HEK293T (cell line): ENCODE measurements around the gene TLR5.

ENCODE experiments used
- CTCF ChIA-PET: fragments of 350-600 bp; formaldehyde crosslinking; extraction: SDS; loops from one replicate; lab custom pipeline; 2021; ENCODE audit warnings: antibody characterized with exemption, inconsistent platforms; lab: Yijun Ruan, JAX
- POLR2A ChIA-PET: fragments of 350-600 bp; formaldehyde crosslinking; extraction: SDS; loops from one replicate; lab custom pipeline; 2020; ENCODE audit warnings: antibody characterized with exemption, inconsistent platforms; lab: Yijun Ruan, JAX
- DNase-seq: peaks from one replicate; pipeline ENCODE4 v3.0.0; 2012; ENCODE audit warnings: mixed read lengths; ENCODE audit errors: extremely low spot score
- ARNT ChIP-seq: fragments of 450-650 bp; IDR thresholded peaks from 2 replicates; pipeline ENCODE4 v1.6.1; 2017; ENCODE audit warnings: mild to moderate bottlenecking
- BHLHE40 ChIP-seq: fragments of 450-650 bp; IDR thresholded peaks from 2 replicates; pipeline ENCODE4 v1.6.1; 2016; ENCODE audit warnings: mild to moderate bottlenecking, moderate library complexity, borderline replicate concordance
- CTBP1 ChIP-seq: fragments of 450-650 bp; IDR thresholded peaks from 2 replicates; pipeline ENCODE4 v1.6.1; 2016; ENCODE audit warnings: borderline replicate concordance
- ELF4 ChIP-seq: fragments of 450-650 bp; IDR thresholded peaks from 2 replicates; pipeline ENCODE4 v1.6.1; 2017; ENCODE audit warnings: antibody characterized with exemption
- FOXA1 ChIP-seq: fragments of 450-650 bp; IDR thresholded peaks from 2 replicates; pipeline ENCODE4 v1.6.1; 2016; ENCODE audit warnings: mild to moderate bottlenecking
- FOXK2 ChIP-seq: fragments of 450-650 bp; IDR thresholded peaks from 2 replicates; pipeline ENCODE4 v1.6.1; 2016; ENCODE audit warnings: mild to moderate bottlenecking
- FOXM1 ChIP-seq: fragments of 450-650 bp; IDR thresholded peaks from 2 replicates; pipeline ENCODE4 v1.6.1; 2017; ENCODE audit warnings: mild to moderate bottlenecking, borderline replicate concordance
- HDGF ChIP-seq: fragments of 450-650 bp; IDR thresholded peaks from 2 replicates; pipeline ENCODE4 v1.6.1; 2017; ENCODE audit warnings: antibody characterized with exemption, borderline replicate concordance
- L3MBTL2 ChIP-seq: fragments of 450-650 bp; conservative IDR thresholded peaks from 2 replicates; pipeline ENCODE4 v1.6.1; 2016; ENCODE audit warnings: mild to moderate bottlenecking
- LEF1 ChIP-seq: fragments of 450-650 bp; IDR thresholded peaks from 2 replicates; pipeline ENCODE4 v1.6.1; 2017; ENCODE audit warnings: mild to moderate bottlenecking, borderline replicate concordance
- NFRKB ChIP-seq: fragments of 450-650 bp; IDR thresholded peaks from 2 replicates; pipeline ENCODE4 v1.6.1; 2016; ENCODE audit warnings: mild to moderate bottlenecking, moderate library complexity
- SP1 ChIP-seq: fragments of 450-650 bp; IDR thresholded peaks from 2 replicates; pipeline ENCODE4 v1.6.1; 2017
- SUZ12 ChIP-seq: fragments of 450-650 bp; IDR thresholded peaks from 2 replicates; pipeline ENCODE4 v1.6.1; 2016; ENCODE audit warnings: mild to moderate bottlenecking
- TARDBP ChIP-seq: fragments of 450-650 bp; IDR thresholded peaks from 2 replicates; pipeline ENCODE4 v1.6.1; 2016
- ZNF384 ChIP-seq: fragments of 450-650 bp; IDR thresholded peaks from 2 replicates; pipeline ENCODE4 v1.6.1; 2016
- TF ChIP-seq, protein P1 (sequence below): fragments of 450-650 bp; IDR thresholded peaks from 2 replicates; pipeline ENCODE4 v1.6.1; 2016

The TLR5 gene

DNA sequence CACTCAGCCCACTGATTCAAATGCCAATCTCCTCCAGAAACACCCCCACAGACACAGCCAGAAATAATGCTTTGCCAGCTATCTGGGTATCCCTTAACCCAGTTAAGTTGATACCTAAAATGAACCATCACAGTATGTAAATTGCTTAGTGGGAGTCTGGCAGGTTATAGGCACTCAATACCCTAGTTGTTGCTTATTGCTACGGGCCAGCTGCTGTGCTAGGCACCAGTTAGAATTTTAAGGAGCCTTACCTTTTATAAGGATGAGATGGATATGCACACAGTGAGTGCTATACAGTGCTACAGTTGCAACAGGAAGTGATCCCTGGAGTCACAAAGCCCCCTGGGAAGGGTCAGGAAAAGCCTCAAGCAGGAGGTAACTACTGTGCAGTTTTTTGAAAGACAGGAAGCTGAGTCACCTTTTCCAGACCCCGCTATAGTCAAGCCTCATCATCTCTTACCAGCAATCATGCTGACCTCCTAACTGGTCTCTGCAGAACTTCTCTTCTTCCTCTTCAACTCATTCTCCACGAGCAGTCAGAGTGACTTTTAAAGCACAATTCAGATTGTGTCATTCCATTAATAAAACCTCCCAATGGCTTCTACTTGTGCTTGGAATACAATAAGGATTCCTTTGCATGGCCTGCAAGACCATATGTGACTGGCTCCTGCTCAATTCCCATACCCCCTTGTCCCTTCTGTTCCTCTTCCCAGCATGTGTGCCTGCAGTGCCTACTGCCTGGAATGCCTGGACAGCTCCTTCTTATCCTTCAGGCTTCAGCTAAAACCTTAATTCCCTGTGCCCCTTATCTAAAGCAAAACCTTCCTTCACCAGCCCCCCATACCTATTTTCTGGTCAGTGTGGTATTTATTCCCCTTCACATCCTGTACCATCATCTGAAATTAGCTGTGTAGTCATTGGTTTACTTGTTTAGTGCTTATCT is 10.4 kb upstream of the TLR5 start:
- CTCF ChIA-PET, result no interaction called here
- TF ChIP-seq CTBP1, result no peak
- TF ChIP-seq ZNF384, result no peak
- no peak for TF ChIP-seq LEF1
- TF ChIP-seq TARDBP, result no peak
- no peak for TF ChIP-seq SUZ12
- TF ChIP-seq SP1, result no peak
- no peak for TF ChIP-seq HDGF
- TF ChIP-seq NFRKB, result no peak
- TF ChIP-seq FOXA1, result no peak
- POLR2A ChIA-PET, result interaction anchor here (2.4 kb wide), 1 partner anchor 10 kb away, joined by 6 read pairs; the partner anchor contains the start of gene TLR5
- no peak for DNase-seq

DNA sequence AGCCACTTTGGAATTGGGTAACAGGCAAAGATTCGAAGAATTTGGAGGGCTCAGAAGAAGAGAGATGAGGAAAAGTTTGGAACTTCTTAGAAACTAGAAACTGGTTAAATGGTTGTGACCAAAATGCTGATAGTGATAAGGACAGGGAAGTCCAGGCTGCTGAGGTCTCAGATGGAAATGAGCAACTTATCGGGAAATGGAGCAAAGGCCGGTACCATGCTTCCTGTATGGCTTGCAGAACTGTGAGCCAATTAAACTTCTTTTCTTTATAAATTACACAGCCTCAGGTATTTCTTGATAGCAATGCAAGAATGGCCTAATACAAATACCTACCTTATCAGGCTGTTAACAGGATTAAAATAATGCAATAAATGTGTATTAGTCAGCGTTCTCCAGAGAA is 9.4 kb upstream of the TLR5 start:
- DNase-seq, result no peak
- POLR2A ChIA-PET, result interaction anchor here (2.1 kb wide), 1 partner anchor 10 kb away, joined by 11 read pairs; the partner anchor contains the start of gene TLR5
- CTCF ChIA-PET, result no interaction called here
- TF ChIP-seq L3MBTL2 (no peak), CTBP1 (no peak), FOXK2 (no peak), ARNT (no peak), HDGF (no peak), FOXA1 (no peak)

DNA sequence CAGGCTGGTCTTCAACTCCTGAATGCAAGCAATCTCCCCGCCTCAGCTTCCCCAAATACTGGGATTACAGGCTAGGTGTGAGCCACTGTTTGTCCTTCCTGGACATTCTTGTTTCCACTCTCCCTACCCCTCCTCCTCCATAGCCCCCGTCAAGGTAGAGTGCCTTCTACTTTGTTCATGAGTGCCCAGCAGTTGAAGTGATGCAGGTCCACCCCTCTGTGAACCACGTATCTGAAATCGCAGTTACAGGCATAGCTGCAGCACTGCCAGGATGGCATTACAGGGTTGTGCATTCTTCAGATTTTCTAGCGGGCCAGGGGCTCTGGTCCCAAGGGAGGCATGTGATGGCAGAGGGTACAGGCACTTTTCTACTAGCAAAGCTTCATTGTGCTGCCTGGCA is 7.4 kb upstream of the TLR5 start:
- CTCF ChIA-PET, result interaction anchor here (0.6 to 2.7 kb wide), 5 partner anchors 12 to 406 kb away, joined by 3 to 13 read pairs (median 4); no protein-coding TSS in a partner anchor
- POLR2A ChIA-PET, result no interaction called here
- TF ChIP-seq BHLHE40 (no peak), FOXK2 (no peak), SP1 (no peak), TARDBP (no peak), FOXA1 (no peak), LEF1 (no peak), NFRKB (no peak), HDGF (no peak), CTBP1 (no peak), ZNF384 (no peak), ELF4 (no peak), FOXM1 (no peak), ARNT (no peak), SUZ12 (no peak)

DNA sequence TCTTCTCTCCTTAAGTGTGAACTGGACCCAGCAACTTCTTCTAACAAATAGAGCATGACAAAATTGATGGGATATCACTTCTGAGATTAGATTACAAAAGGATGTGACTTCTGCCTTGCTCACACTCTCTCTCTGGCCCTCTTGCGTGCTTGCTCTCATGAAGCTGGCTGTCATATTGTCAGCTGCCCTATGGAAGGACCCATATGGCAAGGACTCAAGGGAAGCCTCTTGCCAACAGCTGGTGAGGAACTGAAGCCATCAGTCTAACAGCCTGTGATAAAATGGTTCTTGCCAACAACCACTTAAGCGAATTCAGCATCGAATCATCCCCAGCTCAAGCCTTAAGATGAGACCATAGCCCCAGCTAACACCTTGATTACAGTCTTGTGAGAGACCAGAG is 4.8 kb upstream of the TLR5 start:
- CTCF ChIA-PET, result interaction anchor here (2.2 kb wide), 1 partner anchor 14 kb away, joined by 5 read pairs; no protein-coding TSS in a partner anchor
- TF ChIP-seq FOXK2, result no peak
- TF ChIP-seq NFRKB, result no peak
- no peak for TF ChIP-seq ZNF384
- TF ChIP-seq FOXA1, result no peak
- no peak for TF ChIP-seq SUZ12
- TF ChIP-seq HDGF, result no peak
- no peak for TF ChIP-seq ELF4
- no peak for TF ChIP-seq TARDBP
- POLR2A ChIA-PET, result interaction anchor here (1.0 kb wide), 1 partner anchor 77 kb away, joined by 4 read pairs; no protein-coding TSS in a partner anchor
- no peak for DNase-seq

More for the DNA sequence above, 7.4 kb upstream of the TLR5 start:
- no peak for DNase-seq

DNA sequence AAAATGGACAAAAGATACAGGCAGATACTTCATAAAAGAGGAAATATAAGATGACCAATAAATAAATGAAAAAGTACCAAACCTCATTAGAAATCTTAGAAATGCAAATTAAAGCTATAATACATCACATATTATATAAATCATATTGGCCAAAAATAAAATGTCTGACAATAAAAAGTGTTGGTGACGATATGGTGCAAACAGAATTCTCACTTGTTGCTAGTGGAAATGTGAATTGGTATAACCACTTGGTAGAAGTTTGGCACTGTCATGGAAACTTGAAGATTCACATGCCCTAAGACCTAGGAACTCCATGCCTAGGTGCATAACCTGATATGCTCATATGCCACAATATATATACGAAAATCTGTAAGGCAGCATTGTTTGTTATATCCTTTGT is 4.4 kb upstream of the TLR5 start:
- ChIA-PET CTCF (interaction anchor here (2.2 kb wide), 1 partner anchor 14 kb away, joined by 5 read pairs; no protein-coding TSS in a partner anchor), POLR2A (no interaction called here)

DNA sequence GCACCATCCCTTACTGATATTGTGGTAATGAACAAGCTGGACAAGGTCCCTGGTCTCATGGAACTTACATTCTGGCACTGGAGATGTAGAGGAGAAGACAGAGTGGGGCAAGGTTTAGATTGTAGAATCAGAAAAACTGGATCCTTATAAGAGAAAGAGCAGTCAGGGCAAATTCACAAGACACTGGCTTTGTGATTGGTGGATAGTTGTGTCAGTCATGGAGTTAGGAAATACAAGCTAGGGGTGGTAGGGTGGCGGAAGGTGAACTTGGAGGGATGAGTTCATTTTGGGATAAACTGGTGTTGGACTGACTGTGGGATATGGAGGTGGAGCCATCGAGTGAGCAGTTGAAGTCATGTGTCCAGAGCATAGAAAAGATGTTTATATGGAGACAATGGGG is 3.7 kb upstream of the TLR5 start:
- CTCF ChIA-PET, result interaction anchor here (2.2 kb wide), 1 partner anchor 13 kb away, joined by 5 read pairs; no protein-coding TSS in a partner anchor
- POLR2A ChIA-PET, result no interaction called here

More for the DNA sequence above, 4.4 kb upstream of the TLR5 start:
- TF ChIP-seq SP1 (no peak), FOXK2 (no peak), ARNT (no peak), ELF4 (no peak), LEF1 (no peak), SUZ12 (no peak), NFRKB (no peak), FOXA1 (no peak), HDGF (no peak), BHLHE40 (no peak), TARDBP (no peak), L3MBTL2 (no peak), FOXM1 (no peak), CTBP1 (no peak)
- TF ChIP-seq, protein P1, sequence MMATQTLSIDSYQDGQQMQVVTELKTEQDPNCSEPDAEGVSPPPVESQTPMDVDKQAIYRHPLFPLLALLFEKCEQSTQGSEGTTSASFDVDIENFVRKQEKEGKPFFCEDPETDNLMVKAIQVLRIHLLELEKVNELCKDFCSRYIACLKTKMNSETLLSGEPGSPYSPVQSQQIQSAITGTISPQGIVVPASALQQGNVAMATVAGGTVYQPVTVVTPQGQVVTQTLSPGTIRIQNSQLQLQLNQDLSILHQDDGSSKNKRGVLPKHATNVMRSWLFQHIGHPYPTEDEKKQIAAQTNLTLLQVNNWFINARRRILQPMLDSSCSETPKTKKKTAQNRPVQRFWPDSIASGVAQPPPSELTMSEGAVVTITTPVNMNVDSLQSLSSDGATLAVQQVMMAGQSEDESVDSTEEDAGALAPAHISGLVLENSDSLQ, result no peak
- no peak for DNase-seq

More for the DNA sequence above, 3.7 kb upstream of the TLR5 start:
- no peak for DNase-seq
- TF ChIP-seq SUZ12, result no peak
- TF ChIP-seq, protein P1, result peak; percentile 77
